ENCODE results near the gene FAM210A. TPM values are rescaled to one million over a fixed set of nuclear protein-coding genes. Genes with fewer than 3 reads are reported as not detected.

The FAM210A gene
- total RNA-seq, 4 donors from 2014 or later = 9.7 to 15.8 (median 14.6) TPM

DNA sequence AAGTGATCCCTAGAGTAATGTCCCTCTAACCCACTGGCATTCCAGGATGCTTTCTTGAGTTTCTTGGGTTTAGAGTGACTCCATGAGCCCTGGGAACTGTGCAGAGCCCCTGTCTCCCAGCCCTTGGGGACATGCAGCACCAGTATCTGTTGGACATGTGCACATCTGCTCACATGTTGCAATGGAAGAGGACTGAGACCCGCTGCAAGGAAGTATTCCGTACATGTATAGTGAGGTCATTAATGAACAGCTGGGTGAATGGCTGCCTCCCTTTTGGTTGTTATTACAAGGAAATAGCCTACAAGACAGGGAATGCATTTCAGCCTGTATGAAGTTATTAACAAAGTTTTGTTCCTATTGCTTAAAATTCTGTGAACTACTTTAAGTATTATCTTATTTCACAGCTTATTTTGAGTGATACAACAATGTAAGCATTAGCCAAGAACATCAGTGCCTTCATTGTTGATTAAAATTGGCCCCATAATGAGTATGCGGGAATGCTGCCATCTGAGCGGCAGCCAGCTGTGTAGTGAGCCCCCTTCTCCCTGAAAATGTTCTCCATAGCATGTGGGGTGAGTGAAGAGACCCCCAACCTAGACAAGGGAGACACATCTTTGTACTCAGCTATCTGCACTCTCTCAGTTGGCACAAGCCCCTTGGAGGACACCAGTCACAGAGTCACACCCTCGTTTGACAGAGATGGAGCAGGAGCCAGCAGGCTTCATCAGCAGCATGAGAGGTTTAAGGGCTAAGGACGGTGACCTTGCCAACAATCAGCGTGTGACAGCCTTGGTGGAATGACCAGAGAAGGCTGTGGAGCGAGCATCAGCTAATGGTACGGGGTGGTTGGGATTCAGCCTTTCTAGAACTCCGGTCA lies 87.4 kb downstream of the FAM210A start:
- 83 to 85% methylated on average over 8 of the region's 10 CpGs for WGBS, 2 donors

DNA sequence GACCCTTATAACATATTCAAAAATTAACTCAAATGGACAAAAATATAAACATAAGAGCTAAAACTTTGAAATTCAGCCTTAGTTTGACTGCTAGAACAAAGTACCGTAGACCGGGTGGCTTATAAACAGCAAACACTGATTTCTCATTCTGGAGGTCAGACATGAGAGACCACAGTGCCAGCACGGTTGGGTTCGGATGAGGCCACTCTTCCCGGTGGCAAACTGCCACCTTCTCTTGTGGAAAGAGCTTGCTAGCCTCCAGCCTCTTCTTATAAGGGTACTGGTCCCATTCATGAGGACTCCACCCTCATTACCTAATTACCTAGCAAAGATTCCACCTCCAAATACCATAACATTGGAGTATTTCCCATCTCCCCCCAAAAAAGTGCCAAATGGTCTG lies 91.3 kb downstream of the FAM210A start:
- Histone ChIP-seq H3K9me3 (no peaks in the 10 kb centered on the region), H3K36me3 (no peaks in the 10 kb centered on the region), H3K4me1 (peaks cover 0 to under 1% (median 0%) of the 10 kb centered on the region in 3 donors), H3K4me3 (no peak overlapping the region), H3K27ac (no peak overlapping the region), H3K27me3 (no peaks in the 10 kb centered on the region)
- DNase-seq = no peak
- intact Hi-C loops (cut with DNase I) = no loop called here
- TF ChIP-seq, protein P1, sequence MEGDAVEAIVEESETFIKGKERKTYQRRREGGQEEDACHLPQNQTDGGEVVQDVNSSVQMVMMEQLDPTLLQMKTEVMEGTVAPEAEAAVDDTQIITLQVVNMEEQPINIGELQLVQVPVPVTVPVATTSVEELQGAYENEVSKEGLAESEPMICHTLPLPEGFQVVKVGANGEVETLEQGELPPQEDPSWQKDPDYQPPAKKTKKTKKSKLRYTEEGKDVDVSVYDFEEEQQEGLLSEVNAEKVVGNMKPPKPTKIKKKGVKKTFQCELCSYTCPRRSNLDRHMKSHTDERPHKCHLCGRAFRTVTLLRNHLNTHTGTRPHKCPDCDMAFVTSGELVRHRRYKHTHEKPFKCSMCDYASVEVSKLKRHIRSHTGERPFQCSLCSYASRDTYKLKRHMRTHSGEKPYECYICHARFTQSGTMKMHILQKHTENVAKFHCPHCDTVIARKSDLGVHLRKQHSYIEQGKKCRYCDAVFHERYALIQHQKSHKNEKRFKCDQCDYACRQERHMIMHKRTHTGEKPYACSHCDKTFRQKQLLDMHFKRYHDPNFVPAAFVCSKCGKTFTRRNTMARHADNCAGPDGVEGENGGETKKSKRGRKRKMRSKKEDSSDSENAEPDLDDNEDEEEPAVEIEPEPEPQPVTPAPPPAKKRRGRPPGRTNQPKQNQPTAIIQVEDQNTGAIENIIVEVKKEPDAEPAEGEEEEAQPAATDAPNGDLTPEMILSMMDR (IDR thresholded peaks at IDR 0.05) = no peak
- TF ChIP-seq POLR2A (IDR thresholded peaks at IDR 0.05) = no peak
- 64 to 91% methylated on average over 5 of the region's 5 CpGs for WGBS, 2 donors

More for the DNA sequence above, 87.4 kb downstream of the FAM210A start:
- intact Hi-C loops (cut with DNase I) = no loop called here
- no peak overlapping the region for H3K27ac ChIP-seq
- no peaks in the 10 kb centered on the region for H3K9me3 ChIP-seq
- no peaks in the 10 kb centered on the region for H3K36me3 ChIP-seq
- peaks cover 7 to 21% (median 8%) of the 10 kb centered on the region in 3 donors for H3K4me1 ChIP-seq
- no peak for TF ChIP-seq POLR2A (IDR thresholded peaks at IDR 0.05)
- TF ChIP-seq, protein P1 (IDR thresholded peaks at IDR 0.05) = no peak
- peaks cover 0 to 20% (median 2%) of the 10 kb centered on the region in 4 donors for H3K27me3 ChIP-seq
- no peak overlapping the region for H3K4me3 ChIP-seq
- DNase-seq = no peak

DNA sequence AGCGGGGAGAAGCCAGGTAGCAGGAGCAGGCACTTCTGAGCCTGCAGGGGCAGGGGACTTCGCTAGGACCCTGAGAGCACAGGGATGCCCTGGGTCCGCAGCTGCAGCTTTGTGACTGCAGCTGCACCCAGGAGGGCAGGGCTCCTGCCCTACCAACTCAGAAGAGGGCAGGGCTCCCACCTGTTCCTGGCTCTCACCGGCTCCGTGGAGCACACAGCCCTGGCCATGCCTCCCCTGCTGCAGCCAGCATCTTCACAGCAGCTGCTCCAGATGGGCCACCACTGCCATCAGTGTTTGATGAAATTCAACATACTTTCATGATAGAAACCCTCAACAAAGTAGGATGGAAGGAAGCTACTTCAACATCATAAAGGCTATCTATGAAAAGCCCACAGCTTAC lies 92.7 kb downstream of the FAM210A start:
- no peak for DNase-seq
- Histone ChIP-seq H3K9me3 (no peaks in the 10 kb centered on the region), H3K4me3 (no peak overlapping the region), H3K36me3 (no peaks in the 10 kb centered on the region), H3K27ac (no peak overlapping the region), H3K4me1 (peaks cover 0 to 6% (median 3%) of the 10 kb centered on the region in 3 donors), H3K27me3 (no peaks in the 10 kb centered on the region)
- TF ChIP-seq, protein P1 (IDR thresholded peaks at IDR 0.05) = no peak
- no peak for TF ChIP-seq POLR2A (IDR thresholded peaks at IDR 0.05)
- no CpG with 5 or more reads among the region's 5 CpGs for WGBS, 2 donors
- intact Hi-C loops (cut with DNase I) = no loop called here

DNA sequence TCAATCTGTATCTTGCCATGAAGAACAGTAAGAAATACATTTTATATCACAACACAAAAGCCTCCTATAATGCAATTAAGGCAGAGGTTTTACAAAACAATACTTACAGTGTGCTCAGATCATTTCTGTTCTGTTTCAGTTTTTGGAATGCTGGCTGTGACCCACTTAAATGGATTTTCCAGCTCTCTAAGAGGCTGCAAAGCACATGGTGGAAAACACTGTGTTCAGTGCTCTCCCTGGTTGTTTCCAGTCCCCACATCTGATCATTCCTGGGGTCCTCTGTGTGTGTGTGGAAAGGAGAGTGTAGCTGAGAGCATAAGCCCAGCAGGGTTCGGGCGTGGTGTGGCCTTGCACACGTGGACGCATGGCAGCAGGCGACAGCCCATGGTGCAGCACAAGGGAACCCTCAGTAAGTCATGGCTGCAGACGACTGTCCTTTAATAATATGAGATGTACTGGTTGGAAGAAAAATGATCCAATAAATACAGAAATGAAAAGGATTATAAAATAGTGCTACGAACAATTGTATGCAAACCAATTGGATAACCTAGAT lies 95.6 kb downstream of the FAM210A start:
- WGBS, 2 donors = 67 to 72% methylated on average over 5 to 7 of the region's 7 CpGs
- Histone ChIP-seq H3K36me3 (no peaks in the 10 kb centered on the region), H3K9me3 (no peaks in the 10 kb centered on the region), H3K27ac (no peak overlapping the region), H3K4me1 (peaks cover 0 to 6% (median 3%) of the 10 kb centered on the region in 3 donors), H3K27me3 (no peaks in the 10 kb centered on the region), H3K4me3 (no peak overlapping the region)
- DNase-seq = no peak
- intact Hi-C loops (cut with DNase I) = no loop called here
- no peak for TF ChIP-seq POLR2A (IDR thresholded peaks at IDR 0.05)
- TF ChIP-seq, protein P1 (IDR thresholded peaks at IDR 0.05) = no peak

All from esophagus squamous epithelium (tissue), 5 donors.